Limb (tissue), 2 donors: Measurements from ENCODE around the gene ECI1.

ENCODE experiments used
- DNase-seq, 2 donors: peaks; one replicate each; pipeline ENCODE4 v3.0.0-alpha.2; 2016; ENCODE audit errors: extremely low spot score in 2 of 2

The ECI1 gene

GRCh38 chr16:2233872-2234812 is 17.2 kb downstream of the ECI1 start:
- no peak for DNase-seq

DNA sequence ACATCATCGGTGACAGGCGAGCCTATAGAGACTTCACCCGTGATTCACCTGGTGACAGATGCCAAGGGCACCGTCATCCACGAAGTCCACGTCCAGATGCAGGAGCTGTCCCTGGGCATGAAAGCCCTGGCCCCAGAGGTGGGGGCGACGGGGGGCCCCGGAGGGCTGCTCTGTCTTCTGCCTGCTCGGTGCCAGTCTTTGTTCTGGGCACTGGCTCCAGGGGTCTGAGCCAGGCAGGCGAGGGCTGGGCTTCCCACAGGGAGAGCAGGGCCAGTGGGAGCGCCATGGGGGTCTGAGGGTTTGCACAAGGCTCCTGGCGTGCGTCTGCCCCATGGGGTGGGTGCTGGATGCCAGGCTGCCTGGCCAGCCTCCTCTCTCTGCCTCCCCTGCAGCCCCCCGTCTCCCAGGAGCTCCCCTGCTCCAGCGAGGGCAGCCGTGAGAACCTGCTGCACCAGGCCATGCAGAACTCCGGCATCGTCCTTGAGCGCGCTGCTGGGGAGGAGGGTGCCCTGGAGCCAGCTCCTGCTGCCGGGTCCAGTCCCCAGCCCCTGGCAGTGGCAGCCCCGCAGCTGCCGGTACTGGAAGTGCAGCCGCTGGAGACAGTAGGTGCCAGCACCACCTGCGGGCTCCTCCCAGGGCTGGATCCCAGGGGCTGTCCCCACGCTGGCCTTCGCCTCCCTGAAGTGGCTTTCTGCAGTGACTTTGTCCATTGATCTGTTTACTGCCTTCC is 18.2 kb downstream of the ECI1 start:
- DNase-seq, result no peak

- no peak for DNase-seq
These were observed 19.0 kb downstream of the ECI1 start for GRCh38 chr16:2232094-2232990.

GRCh38 chr16:2231016-2231931 is 20.1 kb downstream of the ECI1 start:
- DNase-seq, result no peak

GRCh38 chr16:2230376-2230775 is 21.0 kb downstream of the ECI1 start:
- no peak for DNase-seq

DNA sequence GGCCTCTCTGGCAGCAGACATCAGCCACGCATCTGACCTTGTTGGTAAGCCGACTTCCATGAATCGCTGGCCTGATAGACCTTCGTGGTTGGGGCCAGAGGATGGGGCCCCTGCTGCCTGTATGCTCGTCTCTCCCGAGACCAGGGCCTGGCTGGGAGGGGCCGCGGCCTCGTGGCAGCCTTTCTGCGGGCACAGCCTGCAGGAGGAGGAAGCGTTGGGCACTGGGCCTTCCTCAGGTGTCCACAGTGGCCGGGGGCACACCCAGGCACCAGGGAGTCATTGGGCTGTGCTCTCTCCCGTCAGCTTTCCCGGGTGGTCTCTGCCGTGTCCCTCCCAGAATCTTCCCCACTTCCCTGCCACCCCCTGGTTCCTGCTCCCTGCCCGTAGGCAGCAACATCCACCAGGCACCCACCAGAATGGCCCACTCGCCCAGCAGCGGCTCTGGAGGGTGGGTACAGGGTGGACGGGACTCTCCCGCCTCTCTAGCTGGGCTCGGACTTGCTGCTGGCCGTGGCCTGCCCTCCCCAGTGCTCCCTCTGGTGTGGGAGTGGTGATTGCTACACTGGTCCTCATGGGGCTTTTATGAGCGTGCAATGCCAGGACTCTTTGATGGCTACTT is 21.6 kb downstream of the ECI1 start:
- DNase-seq, result no peak

DNA sequence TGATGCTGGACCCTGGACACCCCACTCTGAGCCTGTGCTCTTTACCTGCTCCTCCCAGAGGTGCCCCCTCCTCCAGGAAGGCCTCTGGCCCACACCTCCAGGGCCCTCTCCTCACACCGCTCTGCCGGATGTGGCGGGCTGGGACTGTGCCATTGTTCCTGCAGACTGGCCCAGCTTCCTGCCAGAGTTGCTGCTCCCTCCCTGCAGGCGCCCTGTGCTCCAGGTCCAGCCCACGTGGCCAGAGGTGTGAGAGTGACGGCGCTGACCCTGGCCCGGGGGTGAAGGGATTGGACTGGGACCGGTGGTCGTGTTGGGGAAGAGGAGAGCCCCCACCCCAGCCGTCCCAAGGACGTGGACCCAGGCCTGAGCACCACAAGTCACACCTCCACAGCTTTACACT is 22.3 kb downstream of the ECI1 start:
- DNase-seq, result no peak

DNA sequence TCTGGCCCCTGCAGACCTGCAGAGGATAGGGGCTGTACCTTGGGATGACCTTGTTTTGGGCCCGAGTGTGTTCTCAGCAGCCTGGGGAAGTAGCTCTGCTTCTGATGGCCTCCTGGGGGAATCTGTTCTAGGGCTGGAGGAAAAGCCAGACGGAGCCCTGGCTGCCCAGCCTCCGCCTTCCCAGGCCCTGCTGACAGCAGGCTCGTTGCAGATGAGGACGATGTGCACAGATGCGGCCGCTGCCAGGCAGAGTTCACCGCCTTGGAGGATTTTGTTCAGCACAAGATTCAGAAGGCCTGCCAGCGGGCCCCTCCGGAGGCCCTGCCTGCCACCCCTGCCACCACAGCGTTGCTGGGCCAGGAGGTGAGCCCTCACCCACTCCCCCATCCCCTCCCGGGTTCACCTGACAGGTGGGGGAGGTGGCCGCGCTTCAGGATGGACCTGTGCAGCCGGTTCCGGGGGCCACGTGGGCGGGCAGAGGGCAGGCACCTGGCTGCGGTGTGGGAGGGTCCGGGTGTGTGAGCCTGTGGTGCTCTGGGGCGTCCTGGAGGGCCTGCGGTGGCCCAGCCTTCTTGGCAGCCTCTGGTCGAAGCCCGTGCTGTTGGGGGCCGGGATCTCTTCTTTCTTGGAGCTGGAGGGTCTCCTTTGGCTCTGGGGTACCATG is 23.1 kb downstream of the ECI1 start:
- no peak for DNase-seq

- no peak for DNase-seq
These were observed 24.5 kb downstream of the ECI1 start for GRCh38 chr16:2226918-2227317.

DNA sequence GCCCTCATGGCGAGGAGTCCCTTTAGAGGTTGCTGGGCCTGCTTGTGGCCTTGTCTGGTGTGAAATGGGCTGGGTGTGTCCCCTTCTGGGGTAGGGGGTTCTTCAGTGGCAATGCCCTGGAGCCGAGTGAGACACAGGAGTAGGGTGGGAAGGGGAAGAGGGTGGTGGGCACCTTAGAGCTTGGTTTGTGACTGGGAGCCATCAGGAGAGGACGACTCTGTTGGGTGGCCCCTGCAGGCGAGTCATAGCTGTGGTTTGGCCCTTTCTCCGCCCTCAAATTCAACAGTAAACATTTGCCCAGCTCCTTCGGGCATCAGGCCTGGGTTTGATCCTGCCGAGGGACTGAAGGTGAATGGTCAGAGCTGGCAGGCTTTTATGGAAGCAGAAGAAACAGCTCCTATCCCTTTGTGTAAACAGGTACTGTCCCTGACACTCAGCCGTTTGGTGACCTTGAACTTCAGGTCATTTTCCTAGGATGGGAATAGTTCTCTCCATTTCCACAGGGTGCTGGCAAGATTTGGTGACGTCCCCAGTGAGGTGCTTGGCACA is 25.1 kb downstream of the ECI1 start:
- DNase-seq, result no peak

DNA sequence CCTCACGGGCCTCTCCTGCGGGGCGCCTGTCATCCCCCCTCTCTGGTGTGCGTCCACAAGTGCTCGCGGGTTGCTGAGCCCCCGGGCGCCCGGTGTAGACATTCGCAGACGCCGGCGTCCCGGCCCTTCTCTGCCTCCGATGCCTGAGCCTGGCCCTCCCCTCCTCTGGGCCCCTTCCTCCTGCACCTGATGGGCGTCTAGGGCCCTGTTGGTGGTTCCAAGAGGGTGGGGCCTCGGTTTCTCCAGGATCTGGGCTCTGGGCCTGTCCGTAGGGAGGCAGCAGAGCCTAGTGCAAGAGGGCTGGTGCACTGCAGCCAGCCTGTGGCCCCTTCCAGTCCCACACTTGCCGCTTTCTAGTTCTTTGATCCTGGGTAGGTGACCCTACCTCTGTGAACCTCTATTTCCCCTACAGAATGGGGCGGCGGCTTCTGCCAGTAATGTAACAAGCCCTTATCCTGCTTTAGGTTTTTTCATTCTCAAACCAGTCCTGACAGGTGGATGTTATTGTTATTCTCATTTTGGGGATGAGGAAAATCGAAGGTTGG is 27.4 kb downstream of the ECI1 start:
- no peak for DNase-seq

GRCh38 chr16:2223221-2223941 is 28.0 kb downstream of the ECI1 start, which contains the start of gene E4F1:
TSS of gene E4F1 (plus strand) at chr16:2223591. CDS start at chr16:2223614, 23 bp downstream.
- DNase-seq, result peak; percentile 98 to 99

- DNase-seq, result no peak
These were observed 35.1 kb downstream of the ECI1 start for GRCh38 chr16:2216330-2216729.

DNA sequence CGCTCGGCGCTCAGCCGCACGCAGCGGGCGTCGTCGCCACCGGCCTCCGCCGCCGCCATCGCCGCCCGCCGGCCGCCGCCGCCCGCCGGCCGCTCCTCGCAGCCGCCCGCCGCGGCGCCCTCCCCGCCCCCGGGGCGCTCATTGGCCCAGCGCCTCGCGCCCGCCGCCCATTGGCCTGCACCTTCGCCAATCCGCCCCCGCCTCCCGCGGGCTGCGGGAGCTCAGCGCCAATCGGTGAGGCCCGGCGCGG is 36.7 kb downstream of the ECI1 start, which contains the start of gene PGP:
TSS of gene PGP (minus strand) at position 122 of the 250 bp plus-strand sequence. CDS start at position 59, 63 bp downstream.
- DNase-seq, result no peak

DNA sequence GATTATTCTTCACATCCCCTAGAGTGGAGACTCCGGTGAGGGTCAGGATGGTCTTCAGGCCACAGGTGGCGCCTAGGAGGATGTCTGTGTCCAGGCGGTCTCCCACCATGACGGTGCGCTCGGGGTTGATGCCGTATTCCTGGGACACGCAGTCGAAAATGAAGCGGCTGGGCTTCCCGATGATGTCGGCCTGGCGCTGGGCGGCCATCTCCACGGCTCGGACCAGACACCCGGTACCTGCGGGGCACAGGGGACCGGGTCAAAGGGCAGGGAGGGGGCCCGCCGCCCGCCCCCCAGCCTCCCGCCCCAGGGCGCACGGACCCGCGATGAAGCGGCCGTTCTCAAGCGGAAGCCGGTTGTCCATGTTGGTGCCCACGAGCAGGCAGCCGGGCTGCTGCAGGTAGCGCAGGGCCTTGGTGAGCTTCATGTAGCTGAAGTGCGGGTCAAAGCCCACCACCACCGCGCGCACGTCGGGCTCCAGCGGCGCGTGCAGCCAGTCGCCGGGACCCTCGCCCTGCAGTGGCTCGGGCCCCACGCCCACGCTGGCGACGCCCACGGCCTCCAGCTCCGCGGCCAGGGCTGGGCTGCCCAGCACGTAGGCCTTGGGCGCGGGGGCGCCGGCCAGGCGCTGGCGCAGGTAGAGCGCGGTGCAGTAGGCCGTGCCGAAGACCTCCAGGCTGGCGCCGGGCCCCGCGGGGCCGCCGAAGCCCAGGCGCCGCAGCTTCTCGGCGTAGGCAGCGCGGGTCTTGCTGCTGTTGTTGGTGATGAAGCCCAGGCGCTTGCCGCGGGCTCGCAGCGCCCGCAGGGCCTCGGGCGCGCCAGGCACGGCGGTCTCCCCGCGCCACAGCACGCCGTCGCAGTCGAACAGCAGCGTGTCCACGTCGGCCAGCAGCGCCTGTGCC is 37.3 kb downstream of the ECI1 start:
- no peak for DNase-seq

GRCh38 chr16:2212362-2213324 is 38.7 kb downstream of the ECI1 start:
- DNase-seq, result no peak
